Thyroid gland (tissue), 4 donors: ENCODE data around the gene NUTM1.

Source experiments
- POLR2A ChIP-seq, 2 donors: fragments of 450-650 bp; IDR thresholded peaks; one replicate each; pipeline ENCODE4 v1.6.1; 2017; ENCODE audit warnings: antibody characterized with exemption in 2 of 2, mild to moderate bottlenecking in 2 of 2, moderate library complexity in 1 of 2
- TF ChIP-seq, protein P1 (sequence below), 6 experiments: fragments of 200-600 bp in 3 of 6; fragments of 450-650 bp in 3 of 6; sonication (generic) in 3 of 6; IDR thresholded peaks; one replicate each; pipeline ENCODE4 v1.5.1; 2016 to 2019; ENCODE audit warnings: antibody characterized with exemption in 6 of 6, mild to moderate bottlenecking in 2 of 6, inconsistent platforms in 1 of 6, moderate library complexity in 1 of 6

DNA sequence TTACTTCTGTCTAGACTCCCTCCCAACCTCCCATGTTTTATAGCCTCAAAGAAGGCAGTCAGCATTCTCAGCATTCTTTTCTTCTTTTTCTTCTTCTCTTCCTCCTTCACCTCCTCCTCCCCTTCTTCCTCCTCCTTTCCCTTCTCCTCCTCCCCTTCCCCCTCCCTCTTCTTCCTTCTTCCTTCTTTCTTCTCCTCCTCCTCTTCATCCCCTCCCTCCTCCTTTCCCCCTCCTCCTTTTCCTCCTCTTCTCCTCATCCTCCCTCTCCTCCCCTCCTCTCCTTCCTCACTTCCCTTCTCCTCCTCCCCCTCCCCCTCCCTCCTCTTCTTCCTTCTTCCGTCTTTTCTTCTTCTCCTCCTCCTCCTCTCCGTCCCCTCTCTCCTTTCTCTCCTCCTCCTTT, 27.5 kb downstream of the NUTM1 start:
- TF ChIP-seq POLR2A (IDR thresholded peaks at IDR 0.05) = no peak
- TF ChIP-seq, protein P1, sequence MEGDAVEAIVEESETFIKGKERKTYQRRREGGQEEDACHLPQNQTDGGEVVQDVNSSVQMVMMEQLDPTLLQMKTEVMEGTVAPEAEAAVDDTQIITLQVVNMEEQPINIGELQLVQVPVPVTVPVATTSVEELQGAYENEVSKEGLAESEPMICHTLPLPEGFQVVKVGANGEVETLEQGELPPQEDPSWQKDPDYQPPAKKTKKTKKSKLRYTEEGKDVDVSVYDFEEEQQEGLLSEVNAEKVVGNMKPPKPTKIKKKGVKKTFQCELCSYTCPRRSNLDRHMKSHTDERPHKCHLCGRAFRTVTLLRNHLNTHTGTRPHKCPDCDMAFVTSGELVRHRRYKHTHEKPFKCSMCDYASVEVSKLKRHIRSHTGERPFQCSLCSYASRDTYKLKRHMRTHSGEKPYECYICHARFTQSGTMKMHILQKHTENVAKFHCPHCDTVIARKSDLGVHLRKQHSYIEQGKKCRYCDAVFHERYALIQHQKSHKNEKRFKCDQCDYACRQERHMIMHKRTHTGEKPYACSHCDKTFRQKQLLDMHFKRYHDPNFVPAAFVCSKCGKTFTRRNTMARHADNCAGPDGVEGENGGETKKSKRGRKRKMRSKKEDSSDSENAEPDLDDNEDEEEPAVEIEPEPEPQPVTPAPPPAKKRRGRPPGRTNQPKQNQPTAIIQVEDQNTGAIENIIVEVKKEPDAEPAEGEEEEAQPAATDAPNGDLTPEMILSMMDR (IDR thresholded peaks at IDR 0.05) = no peak
